HG03460 (cell line): Measurements from ENCODE around the gene THSD4.

Source experiments
- ATAC-seq: cut with Tn5 transposase; IDR thresholded peaks from one replicate; pipeline ENCODE4 v1.9.1; 2021; ENCODE audit not compliant: unreplicated experiment

THSD4 gene

DNA sequence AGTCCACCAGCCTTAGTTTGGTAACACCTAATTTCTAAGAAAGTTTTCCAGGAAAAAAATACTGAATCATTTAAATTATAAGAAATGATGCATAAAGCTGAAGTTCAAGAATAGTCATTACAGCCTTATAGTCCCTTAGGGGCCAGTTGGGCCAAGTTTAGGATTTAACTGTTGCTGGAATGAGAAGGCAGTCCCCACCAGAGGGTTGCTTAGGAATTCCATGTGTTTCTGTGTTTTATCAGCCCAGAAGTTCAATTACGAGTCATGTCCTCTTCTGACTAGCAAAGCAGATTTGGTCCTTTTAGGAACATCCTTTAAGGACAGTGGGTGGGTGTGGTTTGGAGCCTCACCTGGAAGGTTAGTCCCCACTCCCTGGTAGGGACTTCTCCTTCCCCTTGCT lies 638.1 kb downstream of the THSD4 start:
- ATAC-seq: no peak

GRCh38 chr15:71754660-71755059 lies 639.4 kb downstream of the THSD4 start:
- ATAC-seq: no peak

DNA sequence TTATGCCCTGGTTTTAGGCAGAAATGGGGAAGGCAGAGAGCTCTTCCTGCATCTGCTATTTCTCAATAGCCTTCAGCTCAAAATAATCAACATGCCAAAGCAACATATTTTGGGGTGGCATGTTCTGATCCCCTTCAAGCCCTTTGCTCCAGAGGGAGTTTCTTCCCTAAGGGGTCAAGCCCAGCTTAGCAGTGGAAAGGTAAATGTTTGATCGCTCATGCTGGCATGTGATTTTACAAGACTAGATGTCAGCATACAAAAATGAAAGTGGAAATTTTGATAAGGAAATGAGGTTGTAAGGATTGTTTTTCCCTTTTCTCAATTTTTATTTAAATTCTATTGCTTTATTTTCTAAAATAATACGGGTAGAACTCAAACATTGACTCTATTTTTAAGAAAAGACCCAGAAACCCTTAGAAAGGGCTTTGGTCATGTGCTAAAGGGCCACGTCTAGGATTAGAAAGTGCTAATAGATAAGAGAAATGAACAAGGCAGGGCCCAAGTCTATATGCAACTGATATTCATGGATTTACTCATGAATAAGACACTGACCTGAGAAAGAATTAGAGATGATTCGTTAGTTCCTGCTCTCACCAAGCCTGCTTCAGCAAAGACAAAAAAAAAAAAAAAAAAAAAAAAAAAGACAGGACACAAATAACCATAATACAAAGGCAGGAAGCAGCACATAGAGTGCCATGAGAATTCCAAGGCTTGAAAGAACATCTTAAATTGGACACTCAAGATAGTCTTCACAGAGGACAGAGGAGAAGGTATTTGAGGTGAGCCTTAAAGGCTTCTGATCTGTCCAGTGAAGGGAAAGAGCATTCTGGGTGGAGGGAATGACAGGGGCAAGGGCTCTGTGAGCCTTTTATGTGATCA lies 640.1 kb downstream of the THSD4 start:
- no peak for ATAC-seq

DNA sequence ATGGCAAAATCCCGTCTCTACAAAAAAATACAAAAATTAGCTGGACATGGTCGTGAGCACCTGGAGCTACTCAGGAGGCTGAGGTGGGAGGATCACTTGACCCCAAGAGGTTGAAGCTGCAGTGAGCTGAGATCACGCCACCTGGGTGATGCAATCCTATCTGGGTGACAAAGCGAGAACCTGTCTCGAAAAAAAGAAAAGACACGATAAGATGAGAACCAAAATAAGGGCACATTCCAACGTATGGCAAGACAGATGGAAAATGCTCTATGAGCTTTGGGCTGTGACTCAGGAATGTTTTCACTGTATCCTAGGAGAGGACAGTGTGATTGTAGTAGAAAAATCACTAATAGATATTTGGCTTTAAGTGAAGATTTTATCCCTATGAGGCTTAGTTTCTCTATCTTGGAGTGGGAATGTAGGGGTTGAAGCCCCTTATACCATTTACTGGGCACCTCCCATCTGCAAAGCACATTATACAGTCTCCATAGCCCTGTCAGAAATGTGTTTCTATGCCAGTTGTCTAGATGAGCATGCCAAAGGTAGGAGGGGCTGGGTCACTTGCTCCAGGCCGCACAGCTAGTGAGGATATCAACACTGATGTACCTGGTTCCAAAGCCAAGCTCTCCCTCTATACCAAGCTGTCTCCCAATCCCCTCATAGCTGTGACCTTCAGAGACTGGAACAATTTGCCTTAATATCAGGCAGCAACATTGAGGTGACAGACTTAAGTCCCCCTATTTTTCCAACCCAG lies 641.5 kb downstream of the THSD4 start:
- no peak for ATAC-seq

DNA sequence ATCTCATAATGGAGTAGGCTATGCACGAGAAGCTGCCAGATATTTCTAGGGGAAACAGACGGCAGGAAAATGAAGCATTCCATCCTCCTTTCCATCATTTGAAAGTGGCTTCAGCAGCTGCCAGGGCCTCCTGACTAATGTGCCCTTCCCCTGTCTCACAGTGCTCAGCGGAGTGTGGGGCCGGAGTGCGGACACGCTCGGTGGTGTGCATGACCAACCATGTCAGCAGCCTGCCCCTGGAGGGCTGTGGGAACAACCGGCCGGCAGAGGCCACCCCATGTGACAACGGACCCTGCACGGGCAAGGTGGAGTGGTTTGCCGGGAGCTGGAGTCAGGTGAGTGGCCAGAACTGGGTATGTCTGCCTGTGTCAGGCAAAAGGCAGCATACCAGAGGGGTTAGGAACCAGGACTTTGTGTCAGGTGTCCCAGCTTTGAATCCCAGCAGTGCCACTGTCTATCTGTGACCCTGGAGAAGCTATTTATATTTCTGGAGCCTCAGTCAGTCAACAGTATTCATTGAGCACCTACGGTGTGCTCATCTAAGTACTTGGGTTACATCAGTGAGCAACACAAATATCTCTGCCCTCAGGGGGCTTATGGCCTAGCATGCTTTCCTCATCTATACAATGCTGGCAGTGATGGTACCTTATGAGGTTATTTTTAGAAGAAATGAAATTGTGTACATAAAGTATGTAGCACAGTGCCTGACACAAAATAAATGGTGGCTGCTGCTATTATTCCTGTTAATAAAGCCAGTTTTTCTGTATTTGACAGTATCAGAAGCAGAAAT lies 642.7 kb downstream of the THSD4 start:
- no peak for ATAC-seq

DNA sequence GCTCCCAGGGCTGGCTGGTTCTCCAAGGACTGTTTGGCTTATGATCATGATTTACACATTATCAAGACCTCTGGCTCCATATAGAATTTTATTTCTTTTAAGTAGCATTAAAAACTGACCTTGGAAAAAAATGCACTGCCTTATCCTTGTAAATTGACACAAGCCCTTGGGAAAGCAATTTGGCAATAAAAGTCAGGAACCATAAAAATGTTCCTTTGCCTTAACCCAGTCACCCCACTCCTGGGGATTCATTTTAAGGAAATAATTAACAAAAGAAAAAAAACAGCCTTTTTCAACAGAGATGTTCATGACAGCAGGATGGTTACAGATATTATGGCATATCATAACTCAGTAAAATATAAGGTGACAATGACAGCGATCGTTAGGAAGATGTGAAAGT lies 643.4 kb downstream of the THSD4 start:
- no peak for ATAC-seq

- ATAC-seq: no peak
Measured at GRCh38 chr15:71760852-71761251, 645.6 kb downstream of the THSD4 start.

DNA sequence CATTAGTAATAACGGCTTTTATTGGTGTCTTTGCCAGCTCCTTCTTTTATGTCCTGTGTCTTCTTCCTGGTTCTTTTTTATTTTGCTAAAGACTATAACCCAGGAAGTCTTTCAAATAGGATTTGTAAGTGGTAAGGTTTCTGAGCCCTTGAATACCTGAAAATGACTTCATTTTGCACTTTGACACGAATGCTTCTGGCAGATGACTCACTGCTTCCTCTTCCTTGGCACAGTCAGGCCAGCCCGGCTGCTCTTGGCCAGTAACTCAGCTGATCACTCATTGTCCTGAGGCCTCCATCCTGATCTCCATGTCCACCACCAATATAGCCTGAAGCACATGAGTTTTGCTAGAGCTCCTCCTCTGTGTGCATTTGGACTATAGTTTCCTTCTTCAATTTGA lies 646.4 kb downstream of the THSD4 start:
- ATAC-seq: no peak

DNA sequence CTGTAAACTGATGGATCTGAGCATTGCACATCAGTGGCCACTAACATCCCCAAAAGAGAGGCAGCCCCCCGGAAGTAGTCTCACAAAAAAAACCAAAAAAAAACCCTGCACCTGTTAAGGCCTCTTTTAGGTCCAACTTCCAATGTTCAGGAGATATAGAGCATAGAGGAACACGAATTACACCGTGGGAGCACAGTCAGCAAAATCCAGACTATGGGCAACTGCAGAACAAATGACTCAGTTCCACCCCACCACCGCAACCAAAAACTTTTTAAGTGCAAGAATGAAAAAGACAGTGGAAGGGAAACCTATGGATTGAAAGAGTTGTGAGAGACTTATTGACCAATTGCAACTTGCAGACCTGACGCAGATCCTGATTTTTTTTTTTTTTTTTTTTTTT lies 652.9 kb downstream of the THSD4 start:
- ATAC-seq: no peak

GRCh38 chr15:71773206-71773859 lies 658.1 kb downstream of the THSD4 start:
- ATAC-seq: no peak

- no peak for ATAC-seq
Measured at GRCh38 chr15:71775856-71776255, 660.6 kb downstream of the THSD4 start.

GRCh38 chr15:71776304-71776703 lies 661.0 kb downstream of the THSD4 start:
- ATAC-seq: no peak

GRCh38 chr15:71777216-71777943 lies 662.1 kb downstream of the THSD4 start:
- ATAC-seq: no peak

- ATAC-seq: no peak
Measured at GRCh38 chr15:71779073-71779797, 664.0 kb downstream of the THSD4 start.

GRCh38 chr15:71780115-71780976 lies 665.1 kb downstream of the THSD4 start:
- no peak for ATAC-seq

- no peak for ATAC-seq
Measured at GRCh38 chr15:71781179-71781964, 666.1 kb downstream of the THSD4 start.

DNA sequence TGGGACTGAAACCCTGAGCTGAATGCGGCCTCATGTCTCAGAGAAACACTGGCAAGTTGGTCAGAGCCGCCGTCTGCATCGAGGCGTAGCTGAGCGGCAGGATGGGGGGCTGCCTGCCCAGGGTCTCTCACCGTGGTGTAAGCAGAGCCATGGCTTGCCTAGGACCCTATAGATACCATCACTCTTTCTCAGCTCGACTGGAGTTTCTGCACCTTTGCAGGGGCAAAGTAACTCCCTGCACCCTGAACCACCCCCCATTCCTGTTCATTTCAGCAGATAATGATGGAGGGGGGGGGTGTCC lies 666.6 kb downstream of the THSD4 start:
- no peak for ATAC-seq
